Stimulated activated CD4-positive, alpha-beta T cell treated with anti-CD3 and anti-CD28 coated beads, Interleukin-2, amount 100 ng/mL, for 48 hours (primary cell): Measurements from ENCODE around the gene PTPRR.

Source experiments
- DNase-seq, 2 donors: peaks; one replicate each; pipeline ENCODE4 v3.0.0-alpha.2; 2020

The PTPRR gene

GRCh38 chr12:70910666-70911065 is 9.9 kb downstream of the PTPRR start:
- no peak for DNase-seq

- DNase-seq: no peak
Observed at GRCh38 chr12:70908978-70909377, 11.6 kb downstream of the PTPRR start.

- DNase-seq: no peak
Observed at GRCh38 chr12:70907412-70907811, 13.1 kb downstream of the PTPRR start.

GRCh38 chr12:70895956-70896355 is 24.6 kb downstream of the PTPRR start:
- no peak for DNase-seq

- DNase-seq: no peak
Observed at GRCh38 chr12:70892593-70892992, 27.9 kb downstream of the PTPRR start.

- DNase-seq: no peak
Observed at GRCh38 chr12:70890895-70891832, 29.4 kb downstream of the PTPRR start.

- no peak for DNase-seq
Observed at GRCh38 chr12:70885956-70886355, 34.6 kb downstream of the PTPRR start.

GRCh38 chr12:70883855-70884254 is 36.7 kb downstream of the PTPRR start:
- no peak for DNase-seq

GRCh38 chr12:70880744-70881143 is 39.8 kb downstream of the PTPRR start:
- no peak for DNase-seq

- DNase-seq: no peak
Observed at GRCh38 chr12:70876952-70877351, 43.6 kb downstream of the PTPRR start.

- no peak for DNase-seq
Observed at GRCh38 chr12:70875628-70876027, 44.9 kb downstream of the PTPRR start.

GRCh38 chr12:70854881-70855568 is 65.5 kb downstream of the PTPRR start:
- DNase-seq: no peak

GRCh38 chr12:70854138-70854537 is 66.4 kb downstream of the PTPRR start:
- DNase-seq: no peak

- DNase-seq: no peak
Observed at GRCh38 chr12:70853326-70853725, 67.2 kb downstream of the PTPRR start.

- no peak for DNase-seq
Observed at GRCh38 chr12:70852416-70853150, 68.0 kb downstream of the PTPRR start.

- no peak for DNase-seq
Observed at GRCh38 chr12:70849265-70849960, 71.1 kb downstream of the PTPRR start.

- no peak for DNase-seq
Observed at GRCh38 chr12:70847871-70848270, 72.7 kb downstream of the PTPRR start.

GRCh38 chr12:70845268-70845667 is 75.3 kb downstream of the PTPRR start:
- no peak for DNase-seq

GRCh38 chr12:70843363-70843762 is 77.2 kb downstream of the PTPRR start:
- no peak for DNase-seq

GRCh38 chr12:70842942-70843341 is 77.6 kb downstream of the PTPRR start:
- DNase-seq: no peak

- DNase-seq: no peak
Observed at GRCh38 chr12:70842136-70842535, 78.4 kb downstream of the PTPRR start.

- DNase-seq: no peak
Observed at GRCh38 chr12:70840656-70841350, 79.7 kb downstream of the PTPRR start.
